A673 (cell line): ENCODE measurements around the gene GRIN2C.

Experiments
- CTCF ChIP-seq: fragments of 300-800, 200-600 bp; sonication (generic); conservative IDR thresholded peaks from 2 replicates; pipeline ENCODE4 v1.5.1; 2017; ENCODE audit warnings: low read depth, mild to moderate bottlenecking, antibody characterized with exemption, low read length, moderate library complexity, mixed read lengths
- EZH2 ChIP-seq: fragments of 200-600 bp; sonication (generic); IDR thresholded peaks from 2 replicates; pipeline ENCODE4 v1.6.1; 2017; ENCODE audit warnings: borderline replicate concordance, low read depth, mild to moderate bottlenecking, mixed read lengths, antibody characterized with exemption, low read length; ENCODE audit not compliant: poor library complexity, severe bottlenecking

DNA sequence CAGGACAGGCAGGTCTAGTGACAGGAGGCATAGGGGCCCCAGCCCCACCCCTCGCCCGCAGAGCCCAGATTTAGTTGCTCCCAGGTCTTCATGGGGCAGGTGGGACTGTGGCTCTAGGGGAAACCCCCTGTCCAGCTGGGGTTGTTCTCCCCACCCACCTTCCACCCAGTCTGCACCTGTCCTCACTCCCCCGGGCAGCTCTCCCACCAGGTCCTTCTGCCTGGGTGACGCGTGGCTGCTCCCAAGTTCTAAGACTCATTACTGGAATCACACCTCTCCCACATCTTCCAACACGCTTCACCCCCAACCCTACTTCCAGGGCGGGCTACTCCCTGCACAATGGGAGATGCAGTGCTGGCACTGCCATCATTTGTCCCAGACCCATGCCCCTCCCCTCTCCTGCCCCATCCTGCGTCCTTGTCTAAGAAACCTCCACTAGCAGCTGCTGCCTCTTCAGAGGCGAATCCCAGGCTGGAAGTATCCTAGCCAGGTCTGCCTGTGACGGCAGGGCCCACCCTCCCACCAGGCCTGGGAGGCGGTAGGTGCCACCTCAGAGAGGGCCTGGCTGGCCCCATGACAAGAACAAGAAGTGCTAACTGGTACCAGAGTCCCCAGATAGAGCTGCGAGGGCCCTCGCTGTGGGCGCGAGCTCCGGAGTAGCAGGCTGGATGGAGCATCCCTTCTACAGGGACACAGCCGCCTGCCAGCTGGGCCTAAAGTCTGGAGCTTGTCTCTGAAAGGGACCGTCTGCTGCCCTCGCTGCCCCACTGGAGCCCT is 22.8 kb downstream of the GRIN2C start:
- no peak for TF ChIP-seq CTCF
- TF ChIP-seq EZH2 = no peak
